CD4-positive, alpha-beta T cell treated with Interleukin-21 for 1 hour (primary cell): ENCODE results near the gene PRKCE.
"Not testable (repeated sequence)": the region's sequence is repeated elsewhere in the genome, so short reads cannot be mapped to it uniquely, and the experiment has no call there.

Source experiments
- DNase-seq: peaks from one replicate; pipeline ENCODE4 v3.0.0-alpha.2; 2020

PRKCE gene

DNA sequence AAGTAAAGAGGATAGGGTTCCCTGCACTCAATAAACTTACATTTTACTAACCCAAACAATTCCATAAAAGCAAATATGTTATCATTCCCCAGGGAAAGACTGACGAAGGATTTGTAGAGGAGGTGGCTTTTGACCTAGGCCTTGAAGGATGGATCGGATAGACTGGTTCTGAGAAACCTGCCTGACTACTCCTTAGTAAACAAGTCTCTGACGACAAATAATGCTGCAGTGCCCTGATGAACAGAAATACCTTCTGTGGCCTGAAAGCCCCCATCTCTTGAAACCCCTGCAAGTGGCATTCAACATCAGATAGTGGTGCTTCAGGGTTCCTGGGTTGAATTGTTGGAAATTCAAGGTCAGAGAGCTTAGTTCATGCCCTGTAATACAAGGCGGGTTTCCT lies 19.2 kb downstream of the PRKCE start:
- no peak for DNase-seq

DNA sequence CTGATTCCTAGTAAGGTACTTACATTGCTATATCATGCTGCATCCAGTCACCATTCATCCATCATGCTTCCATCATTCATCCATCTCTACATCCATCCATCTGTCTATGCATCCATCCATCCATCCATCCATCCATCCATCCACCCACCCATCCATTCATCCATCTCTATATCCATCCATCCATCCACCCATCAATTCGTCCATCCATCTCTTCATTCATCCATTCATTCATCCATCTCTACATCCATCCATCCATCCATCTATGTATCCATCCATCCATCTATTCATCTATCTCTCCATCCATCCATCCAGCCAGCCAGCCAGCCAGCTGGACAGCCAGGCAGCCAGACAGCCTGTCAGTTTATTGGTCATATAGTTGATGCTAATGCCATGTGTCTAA lies 20.7 kb downstream of the PRKCE start:
- DNase-seq = no peak

DNA sequence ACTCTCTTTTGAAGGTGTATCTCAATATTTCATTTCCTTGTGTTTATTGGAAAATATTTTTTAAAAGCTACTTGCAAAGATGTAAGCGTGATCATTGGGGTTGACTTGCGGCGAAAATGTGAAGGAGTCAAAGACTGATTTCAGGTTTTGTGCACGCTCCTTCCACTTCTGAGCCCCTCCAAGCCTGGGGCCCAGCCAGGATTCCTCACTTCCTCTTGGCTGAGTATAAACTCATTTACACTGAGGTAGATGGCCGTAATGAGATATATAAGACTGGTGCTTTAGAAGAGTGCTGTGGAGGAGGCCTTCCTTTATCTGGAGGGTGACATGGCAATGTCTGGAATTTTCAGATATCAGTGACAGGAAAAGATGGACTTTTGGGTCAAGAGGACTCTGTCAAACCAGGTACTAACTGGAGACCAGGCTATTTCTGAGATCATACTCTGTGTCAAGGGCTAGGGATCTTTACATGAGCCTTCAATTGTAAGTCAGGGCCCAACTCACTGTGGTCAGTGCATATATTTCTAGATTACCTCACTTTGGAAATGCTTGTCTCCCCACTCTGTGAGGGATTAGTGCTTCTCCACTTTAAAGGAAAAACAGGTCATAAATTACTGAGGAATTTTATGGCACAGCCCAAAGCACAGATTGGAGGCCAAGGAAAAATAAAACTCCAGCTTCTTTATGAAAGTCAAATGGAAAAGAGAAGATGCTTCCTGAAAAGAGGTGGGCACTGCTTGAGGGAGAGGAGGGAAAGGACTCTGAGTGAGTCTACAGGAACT lies 22.8 kb downstream of the PRKCE start:
- no peak for DNase-seq

DNA sequence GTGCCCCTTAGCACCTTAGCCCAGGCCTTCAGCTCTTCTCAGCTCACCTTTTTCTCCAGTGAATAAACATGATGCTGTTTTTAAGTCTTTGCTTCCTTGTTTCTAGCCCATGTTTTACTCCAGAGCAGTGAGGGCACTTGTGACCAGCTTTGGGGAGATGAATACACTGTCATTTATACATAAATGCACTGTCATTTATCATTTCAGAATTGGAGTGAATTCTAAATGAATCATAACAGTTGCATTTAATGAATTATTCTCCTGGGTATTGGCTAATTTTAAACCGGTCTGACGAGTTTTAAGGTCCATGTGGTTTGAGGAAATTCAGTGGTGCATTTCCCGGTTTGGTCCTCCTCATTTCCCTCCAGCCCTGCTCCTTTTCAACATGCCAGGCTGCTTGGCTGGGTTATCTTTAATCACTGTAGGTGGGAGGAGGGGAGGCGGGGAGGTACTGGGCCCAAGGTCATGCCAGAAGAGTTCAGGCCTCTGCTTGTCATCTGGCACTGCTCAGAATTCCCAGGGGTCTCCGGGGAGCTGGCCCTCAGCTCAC lies 23.9 kb downstream of the PRKCE start:
- DNase-seq = no peak

DNA sequence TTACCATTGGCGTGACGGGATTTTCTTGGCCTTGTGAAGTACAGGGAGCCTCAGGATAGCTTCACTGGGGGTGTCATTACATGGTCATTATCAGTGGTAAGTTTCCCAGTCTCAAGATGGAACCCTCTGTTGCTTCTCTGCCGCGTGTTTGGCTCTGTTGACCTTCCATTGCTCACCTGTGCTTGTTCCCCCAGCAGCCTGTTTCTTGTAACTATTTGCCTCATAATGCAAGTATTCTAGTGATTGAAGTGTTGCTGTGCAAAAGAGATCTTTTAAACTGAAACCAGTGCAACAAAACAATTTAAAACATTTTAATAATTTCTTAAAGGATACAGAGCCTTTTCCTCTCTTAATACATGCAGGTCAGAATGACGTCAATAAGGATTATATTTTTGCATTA lies 24.6 kb downstream of the PRKCE start:
- DNase-seq = no peak

DNA sequence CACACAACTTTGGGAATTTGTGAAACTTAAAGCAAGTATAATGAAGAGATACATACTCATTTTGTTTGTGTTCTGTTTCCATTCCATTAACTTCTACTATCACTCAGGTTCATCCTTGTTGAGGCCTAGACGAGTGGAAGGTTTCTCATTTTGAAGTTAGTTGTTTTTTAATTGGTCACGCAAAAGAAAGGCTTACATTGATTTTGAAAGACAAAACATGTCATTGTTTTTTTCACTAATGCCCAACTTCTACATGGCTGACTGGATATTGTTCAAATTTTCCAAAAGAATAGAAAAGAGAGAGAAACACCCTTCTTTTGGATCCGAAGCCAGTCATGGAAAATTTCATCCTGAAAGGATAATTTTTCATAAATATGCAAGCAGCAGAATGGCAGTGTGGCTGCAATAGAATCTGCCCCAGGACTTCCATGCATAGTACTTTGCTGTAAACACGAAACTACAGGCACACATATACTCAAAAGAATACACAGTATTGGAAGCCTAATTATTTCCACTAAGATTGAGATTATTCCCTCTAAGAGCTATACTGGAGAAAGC lies 27.4 kb downstream of the PRKCE start:
- DNase-seq = no peak

DNA sequence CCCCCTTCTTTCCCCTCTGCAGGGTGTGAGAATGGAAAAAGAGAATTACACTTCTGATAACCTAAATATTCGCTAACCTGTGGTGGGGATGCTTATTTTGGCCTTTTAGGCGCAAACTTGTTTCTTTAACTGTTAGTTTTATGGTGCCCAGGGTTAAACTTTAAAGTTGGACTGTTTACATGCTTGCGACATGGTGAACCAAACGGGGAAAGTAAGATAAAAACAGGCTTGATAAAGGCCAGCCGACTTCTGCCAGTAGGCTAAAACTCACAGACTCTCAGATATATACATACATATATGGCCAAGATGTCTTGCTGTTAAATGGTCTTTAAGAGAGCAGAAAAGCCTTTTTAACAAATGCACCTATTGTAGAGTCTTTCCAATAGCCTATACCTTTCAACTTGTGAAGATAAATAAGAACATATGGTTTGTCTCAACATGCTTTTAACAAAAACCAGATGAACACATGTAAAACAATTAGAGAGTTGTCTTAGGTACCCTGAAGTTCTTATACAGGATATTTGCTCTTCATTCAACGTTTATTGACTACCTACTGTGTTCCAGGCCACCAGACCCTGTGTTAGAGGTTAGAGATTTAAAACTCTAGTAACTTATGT lies 29.0 kb downstream of the PRKCE start:
- DNase-seq = no peak

DNA sequence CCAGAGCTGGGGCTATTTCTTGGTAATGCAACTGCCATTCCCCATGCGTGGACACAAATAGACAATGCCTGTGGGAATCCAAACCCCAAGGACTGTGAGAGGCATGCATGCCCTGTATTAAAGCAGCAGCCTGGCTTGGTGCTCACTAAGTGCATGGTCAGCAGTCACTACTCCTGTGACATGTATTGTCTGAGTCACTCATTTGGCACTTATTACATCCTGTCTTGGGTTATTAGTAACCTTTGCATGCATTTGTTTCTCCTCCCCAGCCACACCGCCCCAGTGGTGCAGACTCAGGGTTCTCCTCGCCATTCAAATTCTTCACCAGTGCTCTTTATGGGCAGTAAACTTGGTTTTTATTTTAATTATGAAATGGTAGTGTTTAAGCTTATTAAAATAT lies 30.2 kb downstream of the PRKCE start:
- no peak for DNase-seq

DNA sequence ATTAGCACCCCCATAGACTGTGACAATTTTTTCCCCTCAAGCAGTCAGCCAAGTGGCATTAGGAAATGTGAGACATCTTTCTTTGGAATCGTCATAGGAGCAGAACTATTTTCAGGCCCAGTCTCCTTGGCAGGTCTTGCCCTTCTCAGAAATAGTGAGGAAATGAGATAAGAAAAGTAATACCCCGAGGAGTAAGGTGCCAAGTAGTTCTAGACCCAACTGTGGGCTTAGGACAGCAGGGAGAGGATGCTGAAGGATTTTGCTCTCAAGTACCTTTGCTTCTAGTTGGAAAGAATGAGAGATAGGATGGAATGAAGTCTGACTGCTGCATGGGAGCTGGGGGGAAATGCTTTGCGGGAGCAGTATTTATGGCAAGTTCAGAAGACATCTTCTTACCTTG lies 31.8 kb downstream of the PRKCE start:
- DNase-seq = no peak

DNA sequence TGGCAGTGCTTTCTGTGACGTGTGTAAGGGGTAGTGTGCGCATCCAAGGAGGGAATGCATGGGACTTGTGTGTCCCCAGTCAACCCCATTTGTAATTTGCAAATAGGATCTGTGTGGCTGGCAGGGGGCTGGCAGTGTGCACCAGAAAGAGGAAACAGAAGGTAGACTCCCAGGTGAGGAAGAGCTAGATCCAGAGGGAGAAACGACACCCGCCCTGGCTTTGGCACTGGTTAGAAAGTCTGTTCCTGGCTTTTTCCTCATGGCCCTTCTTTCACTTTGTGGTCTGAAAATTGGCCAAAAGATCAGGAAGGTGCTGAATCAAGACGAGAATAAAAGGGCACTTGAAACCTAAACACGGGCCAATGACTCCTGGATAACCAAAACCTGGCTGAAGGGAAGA lies 33.3 kb downstream of the PRKCE start:
- DNase-seq = no peak

DNA sequence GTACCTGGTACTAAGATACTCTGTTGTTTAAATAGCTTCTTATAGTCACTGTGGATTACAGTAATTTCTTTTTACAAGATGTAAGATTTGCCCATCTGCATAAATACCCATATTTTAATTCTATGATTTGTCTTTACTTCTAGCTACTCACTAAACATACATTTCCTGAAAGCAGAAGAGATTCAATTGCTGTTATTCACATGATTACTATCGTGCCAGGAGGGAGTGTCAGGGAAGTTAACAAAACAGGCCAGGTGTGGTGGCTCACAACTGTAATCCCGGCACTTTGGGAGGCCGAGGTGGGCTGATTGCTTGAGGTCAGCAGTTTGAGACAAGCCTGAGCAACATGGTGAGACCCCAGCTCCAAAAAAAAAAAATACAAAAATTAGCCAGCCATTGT lies 33.8 kb downstream of the PRKCE start:
- no peak for DNase-seq

DNA sequence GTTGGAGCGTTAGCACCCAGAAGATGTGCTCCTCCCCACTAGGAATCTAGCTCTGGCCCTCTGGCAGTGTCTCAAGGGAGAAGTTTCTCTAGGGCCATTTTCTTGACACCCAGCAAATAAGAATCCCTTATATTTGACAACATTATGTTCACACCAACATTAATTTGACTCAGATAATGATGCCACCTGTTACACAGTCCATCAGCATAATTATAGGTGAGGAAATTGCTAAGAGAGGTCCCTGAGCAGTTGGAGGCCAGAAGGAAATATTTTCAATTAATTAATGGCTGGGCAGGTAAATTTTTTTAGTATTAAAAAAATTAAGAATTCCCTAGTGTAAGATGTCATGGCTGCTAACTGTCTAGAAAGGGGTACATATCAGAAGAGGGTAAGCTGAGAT lies 36.5 kb downstream of the PRKCE start:
- DNase-seq = no peak

DNA sequence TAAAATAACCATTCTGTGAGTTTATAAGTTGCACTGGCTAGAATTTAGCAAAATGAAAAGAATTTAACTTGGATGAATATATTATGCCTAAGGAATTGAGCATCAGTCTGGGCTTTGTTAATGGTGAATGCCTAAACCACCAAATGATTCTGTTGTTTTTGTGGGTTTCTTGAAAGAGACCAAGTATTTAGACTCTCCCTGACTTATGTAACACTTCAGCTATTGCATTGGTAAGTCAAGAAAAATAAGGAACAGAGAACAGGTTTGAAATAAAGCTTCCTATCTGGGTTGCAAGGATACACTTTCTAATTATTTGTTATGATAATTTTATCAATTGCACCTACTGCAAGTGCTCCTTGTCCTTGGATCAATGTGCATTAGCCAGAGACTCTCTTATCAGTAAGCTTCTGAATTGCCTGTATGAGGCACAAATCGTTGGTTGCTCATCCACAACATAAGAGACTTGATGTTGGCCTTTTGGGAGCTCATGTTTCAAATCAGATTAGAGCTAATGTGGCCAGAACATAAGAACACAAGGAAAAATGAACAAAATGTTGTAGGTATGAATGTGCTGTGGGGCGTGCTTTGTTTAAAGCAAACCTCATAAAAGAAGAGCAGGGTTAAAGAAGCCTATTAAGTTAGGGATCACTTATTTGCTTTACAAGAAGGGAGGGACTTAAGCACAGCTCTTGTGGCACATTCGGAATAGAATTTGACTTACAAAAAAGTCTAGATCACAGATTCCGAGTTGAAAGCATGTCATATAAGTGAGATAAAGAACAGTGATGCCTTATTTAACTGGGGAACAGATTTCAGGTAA lies 37.2 kb downstream of the PRKCE start:
- DNase-seq = no peak

DNA sequence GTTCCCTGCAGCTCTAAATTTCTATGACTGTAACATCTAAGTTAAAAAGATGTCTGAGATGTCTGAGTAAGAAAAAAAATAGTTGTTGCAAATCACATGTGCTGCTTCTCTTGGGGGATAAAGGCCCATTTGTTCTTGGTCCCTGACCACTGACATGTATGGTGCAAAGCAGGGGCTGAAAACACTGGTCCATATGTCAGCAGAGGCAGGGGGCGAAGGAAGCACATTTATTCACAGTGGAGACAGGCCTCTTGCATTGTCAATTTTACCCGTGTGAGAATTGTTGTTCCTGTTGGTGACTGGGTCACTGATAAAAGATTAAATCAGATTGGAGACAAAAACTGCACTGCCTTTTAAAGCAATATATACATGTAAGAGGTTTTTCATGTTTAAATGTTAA lies 38.8 kb downstream of the PRKCE start:
- no peak for DNase-seq

DNA sequence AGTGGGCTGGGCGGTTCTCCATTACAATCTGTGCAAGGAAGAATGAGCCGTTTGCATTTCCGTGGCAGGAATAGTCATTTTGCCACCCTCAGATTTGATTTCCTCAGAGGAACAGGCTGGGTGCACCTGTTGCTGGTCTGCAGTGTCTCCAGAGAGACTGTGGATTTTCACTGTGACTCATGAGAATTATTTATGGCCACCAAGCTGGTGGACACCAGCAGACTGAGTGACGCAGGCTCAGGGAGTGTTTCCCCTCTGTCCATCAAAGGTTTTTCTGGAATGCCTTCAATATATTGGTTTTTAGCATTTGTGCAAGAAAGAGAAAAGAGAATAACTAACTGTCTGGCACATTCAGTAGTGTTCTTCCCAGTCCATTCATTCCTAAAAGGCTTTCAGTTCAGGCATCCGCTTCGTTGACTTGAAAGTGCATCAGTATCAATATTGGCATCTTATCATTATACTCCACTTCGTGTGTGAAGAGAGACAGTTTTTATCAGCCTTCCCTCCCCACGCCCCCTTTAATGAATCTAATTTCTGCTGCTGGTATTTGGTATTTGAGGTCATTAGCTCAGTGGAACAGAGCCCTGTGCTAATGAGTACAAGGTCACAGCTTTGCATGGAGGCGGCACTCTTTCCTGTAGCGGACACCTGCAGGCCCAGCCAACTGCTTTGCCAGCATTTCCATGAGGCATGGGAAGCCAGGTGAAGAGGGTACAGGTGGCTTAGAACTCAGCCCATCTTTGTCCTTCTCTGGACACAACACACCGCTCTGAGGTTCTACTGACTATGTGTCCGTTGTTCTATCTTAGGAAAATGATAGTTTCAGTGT lies 39.9 kb downstream of the PRKCE start:
- DNase-seq = no peak

DNA sequence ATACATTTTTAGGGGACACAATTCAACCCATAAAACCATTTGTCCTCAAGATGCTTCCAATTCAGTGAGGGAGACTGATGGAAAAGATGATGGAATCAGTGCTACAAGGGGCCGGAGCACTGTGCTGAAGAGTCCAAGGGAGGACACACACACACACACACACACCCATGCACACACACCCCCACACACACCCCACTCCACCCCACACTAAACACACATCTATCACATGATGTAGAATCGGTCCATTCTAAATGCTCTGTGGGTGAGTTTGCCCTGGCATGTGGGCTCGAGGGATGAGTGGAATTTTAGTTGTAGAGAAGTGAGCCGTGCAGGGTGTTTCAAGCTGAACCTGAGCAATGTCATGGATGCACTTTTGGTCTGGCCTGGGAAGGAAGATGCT lies 41.1 kb downstream of the PRKCE start:
- no peak for DNase-seq

DNA sequence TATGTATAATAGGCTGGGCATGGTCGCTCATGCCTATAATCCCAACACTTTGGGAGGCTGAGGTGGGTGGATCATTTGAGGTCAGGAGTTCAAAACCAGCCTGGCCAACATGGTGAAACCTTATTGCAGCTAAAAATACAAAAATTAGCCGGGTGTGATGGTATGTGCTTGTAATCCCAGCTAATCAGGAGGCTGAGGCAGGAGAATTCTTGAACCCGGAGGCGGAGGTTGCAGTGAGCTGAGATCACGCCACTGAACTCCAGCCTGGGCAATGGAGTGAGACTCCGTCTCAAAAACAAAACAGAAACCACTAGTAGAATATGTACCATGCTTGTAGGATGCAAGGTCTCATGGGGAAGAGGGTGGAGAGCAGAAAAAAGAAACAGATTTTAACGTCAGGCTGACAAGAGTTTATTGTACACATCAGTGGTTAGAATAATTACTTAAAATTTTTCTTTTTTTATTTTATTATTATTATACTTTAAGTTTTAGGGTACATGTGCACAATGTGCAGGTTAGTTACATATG lies 44.1 kb downstream of the PRKCE start:
- not testable (repeated sequence) for DNase-seq

DNA sequence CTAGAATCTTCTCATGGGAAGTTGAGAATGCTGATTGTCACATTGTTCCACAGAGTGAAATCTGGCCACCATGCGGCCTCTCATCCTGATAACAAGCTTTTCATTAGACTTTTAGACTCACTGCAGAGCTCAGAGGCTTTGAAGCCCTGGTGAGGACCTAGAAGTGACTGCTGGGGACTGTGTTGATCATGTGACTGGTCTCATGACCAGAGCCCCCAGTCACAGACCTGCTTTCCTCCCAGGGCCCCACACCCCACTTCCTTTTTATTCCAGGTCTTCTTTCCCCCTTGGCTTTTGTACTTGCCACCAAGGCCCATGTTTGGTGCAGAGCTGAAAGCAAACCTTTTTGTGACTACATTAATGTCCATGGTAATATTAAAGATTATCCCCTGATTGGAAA lies 45.2 kb downstream of the PRKCE start:
- DNase-seq = no peak

DNA sequence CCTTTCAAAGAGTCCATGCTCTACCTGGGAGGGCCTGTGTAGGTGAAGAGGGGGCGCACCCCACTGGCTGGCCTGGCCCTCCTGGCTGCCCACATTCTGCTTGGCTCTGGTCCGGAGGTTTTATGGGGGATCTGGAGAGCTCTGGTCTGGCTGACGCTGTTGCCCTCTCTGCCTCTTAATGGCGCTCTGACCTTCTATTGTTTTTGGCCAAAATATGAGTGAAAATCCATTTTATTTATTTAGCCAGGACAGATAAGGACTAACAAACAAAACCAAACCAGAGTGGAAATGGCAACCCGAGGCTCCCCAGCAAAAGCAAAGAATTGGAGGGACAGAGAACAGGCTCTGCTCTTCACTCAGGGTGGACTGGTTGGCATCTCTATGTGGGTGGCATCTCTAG lies 45.7 kb downstream of the PRKCE start:
- DNase-seq = no peak

DNA sequence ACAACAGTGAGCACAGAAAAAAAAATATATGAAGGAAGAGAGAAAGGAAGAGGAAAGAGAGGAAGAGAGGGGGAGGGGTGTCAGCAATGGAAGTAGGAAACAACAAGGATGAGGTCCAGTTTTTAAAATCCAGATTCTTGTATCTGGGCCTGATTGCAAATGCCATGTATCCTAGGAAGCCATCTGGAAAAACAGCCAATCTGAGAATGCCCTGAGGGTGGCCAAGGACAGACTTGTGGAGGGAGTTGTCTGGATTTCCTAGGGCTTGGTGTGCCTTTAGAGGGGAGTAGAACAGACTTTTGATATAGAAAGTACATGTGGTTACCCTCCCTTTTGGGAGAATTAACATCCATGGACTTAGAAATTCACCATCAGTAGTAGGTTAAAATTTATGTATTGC lies 47.1 kb downstream of the PRKCE start:
- DNase-seq = no peak

DNA sequence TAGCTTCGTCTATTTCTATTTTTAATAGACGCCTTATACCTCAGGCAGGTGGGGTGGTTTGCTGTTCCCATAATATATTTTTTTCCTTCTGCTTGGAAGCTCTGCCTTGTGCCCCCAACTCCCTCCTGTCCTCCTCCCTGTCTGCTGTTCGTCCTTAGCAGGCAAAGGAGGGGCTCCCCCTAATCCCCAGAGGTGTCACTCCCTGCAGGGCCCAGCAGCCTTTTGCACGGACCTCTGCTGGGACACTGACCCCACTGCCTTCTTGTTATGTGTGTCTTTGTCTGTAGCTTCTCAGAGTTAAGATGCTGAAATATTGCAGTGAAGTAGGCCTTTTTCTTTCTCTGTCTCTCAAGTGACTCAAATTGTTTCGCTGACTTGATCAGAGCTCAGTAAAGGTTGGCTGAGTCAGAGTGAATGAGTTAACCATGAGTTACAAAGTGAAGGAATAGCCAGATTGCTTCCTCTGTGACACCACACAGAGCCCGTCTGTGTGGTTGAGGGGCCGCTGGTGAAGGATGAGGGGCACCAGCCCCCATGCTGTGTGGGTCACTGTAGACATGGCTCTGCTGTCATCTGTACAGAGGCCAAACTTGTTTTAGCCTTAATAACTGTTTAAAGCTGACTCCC lies 47.7 kb downstream of the PRKCE start:
- DNase-seq = no peak
